GM19238 (cell line): Measurements from ENCODE around the gene ADGRF4.

Experiments used
- DNase-seq: peaks from one replicate; pipeline ENCODE4 v3.0.0; 2011; ENCODE audit warnings: low spot score; ENCODE audit not compliant: insufficient read length

Gene ADGRF4

DNA sequence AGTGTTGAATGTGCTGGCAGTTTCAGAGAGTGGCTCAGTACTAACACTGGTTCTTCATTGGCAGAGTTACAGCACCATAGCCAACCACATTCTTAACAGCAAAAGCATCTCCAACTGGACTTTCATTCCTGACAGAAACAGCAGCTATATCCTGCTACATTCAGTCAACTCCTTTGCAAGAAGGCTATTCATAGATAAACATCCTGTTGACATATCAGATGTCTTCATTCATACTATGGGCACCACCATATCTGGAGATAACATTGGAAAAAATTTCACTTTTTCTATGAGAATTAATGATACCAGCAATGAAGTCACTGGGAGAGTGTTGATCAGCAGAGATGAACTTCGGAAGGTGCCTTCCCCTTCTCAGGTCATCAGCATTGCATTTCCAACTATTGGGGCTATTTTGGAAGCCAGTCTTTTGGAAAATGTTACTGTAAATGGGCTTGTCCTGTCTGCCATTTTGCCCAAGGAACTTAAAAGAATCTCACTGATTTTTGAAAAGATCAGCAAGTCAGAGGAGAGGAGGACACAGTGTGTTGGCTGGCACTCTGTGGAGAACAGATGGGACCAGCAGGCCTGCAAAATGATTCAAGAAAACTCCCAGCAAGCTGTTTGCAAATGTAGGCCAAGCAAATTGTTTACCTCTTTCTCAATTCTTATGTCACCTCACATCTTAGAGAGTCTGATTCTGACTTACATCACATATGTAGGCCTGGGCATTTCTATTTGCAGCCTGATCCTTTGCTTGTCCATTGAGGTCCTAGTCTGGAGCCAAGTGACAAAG is 17.0 kb upstream of the ADGRF4 start:
- no peak for DNase-seq

DNA sequence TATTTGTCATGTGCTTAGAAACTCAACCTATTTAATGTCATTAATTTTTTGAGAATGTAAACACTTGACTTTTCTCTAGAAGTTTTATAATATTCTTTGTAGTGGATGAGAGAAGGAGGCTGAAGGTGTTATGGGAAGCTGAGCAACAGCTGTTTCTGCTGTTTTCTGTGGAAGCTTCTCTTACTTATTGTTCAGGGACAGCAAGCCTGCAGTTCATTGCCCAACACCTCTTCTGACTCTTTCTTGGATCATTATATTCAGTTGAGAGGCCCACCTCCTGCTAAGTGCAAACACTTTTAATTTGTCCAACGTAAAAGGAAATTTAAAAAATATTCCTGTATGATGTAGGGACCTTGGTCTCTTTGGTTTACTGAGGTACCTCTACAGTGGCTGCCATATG is 12.0 kb upstream of the ADGRF4 start:
- DNase-seq: no peak

DNA sequence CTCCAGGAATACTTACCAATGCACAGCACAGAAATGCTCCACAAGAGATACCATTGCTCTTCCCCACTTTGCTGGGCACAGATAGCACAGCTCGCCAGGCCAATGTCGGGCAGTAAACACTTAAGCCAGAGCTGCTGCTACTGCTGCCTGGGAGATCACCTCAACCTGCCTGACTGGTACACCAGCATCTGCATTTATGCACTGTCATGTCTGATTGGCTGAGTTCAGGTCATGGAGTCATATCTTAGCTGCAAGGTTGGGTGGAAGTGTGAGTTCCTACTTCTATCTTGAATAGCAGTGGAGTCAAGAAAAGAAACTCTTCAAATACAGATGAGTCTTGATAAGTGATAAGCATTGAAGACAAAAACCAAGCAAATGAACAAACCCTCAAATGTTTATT is 10.9 kb upstream of the ADGRF4 start:
- no peak for DNase-seq

DNA sequence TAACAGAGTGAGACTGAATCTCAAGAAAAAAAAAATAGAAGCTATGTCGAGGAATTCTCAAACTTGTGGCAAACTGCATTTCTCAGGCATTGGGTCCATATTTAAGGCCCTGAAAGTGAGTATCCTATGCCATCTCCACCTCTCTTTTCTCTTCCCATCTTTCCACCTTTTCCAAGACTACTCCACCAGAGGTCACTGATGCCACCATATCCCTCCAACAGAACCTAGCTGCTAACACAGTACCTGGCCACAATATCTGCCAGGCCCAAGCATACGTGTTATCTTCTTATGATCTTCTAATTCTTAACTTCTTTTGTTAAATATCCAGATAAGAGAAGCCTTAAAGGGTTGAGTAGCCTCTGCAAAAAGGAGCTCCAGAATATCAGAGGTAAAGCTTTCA is 8.2 kb upstream of the ADGRF4 start:
- no peak for DNase-seq

DNA sequence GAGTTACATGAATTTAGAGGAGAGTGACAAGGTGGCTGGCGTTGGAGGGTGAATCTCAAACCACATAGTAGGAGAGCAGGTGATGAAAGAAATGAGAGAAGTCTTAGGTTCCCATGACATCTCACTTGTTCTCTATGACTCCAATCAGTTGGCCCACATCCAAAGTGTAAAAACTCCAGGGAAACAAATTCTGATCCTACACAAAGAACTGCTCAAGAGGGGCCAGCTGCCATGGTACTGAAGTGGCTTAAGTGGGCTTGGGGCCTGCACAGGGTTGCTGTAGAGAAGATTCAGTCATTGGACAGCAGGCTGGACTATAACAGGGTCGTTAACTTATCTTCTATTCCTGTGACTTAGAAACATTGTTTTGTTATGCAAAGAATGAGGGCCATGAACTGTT is 7.6 kb upstream of the ADGRF4 start:
- DNase-seq: no peak

DNA sequence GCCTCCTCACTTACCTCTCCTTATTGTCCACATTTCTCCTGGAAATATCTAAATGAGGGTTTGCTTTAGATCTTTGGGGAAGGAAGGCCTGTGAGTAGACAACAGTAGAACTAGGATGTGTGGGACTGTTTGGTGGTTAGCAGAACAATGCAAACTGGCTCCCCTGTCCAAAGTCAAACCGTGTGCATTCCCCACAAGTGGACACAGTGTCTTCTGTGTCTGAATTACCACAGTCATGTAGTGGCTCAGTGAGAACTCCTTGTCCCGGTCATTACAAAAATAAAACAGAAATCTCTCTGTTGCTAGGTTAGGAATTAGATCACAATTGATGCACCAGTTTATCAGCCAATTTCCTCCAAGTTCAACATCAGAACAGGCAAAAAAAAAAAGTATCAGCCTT is 455 bp upstream of the ADGRF4 start:
- no peak for DNase-seq

DNA sequence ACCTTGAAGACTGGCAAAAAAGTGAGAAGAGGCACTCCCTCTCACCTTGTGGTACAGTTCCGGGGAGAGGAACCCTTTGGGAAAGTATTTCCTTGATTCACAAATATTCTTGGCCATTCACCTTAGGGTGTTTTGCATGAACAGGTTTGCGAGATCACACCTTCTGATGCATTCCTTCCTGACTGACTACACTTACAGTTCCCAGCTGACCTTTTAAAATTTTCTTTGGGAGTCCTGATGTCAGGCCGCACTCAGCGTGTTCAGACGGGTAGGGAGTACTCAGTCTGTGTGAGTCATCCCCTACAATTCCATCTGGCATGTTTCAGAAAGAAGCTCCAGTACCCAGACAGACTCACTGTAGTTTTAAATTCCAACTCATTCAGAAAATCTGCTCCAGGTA is 1.7 kb downstream of the ADGRF4 start:
- DNase-seq: no peak

DNA sequence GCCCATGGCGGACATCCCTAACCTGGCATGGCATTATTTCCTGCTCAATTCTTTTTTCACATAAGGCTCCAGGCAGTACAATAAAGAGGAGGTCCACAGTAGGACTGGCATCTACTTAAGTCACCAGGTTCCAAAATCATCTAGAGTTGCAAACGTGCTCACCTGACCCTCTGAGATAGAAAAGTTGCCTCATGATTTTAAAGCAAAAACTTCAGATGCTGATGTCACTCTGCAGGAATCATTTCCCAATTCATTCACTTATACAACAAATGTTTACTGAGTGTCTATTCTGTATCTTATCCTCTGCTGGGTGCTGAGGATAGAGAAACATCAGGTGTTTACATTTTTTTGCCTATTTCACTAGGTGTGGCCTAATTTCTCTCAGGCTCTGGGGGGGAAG is 2.2 kb downstream of the ADGRF4 start:
- DNase-seq: no peak

DNA sequence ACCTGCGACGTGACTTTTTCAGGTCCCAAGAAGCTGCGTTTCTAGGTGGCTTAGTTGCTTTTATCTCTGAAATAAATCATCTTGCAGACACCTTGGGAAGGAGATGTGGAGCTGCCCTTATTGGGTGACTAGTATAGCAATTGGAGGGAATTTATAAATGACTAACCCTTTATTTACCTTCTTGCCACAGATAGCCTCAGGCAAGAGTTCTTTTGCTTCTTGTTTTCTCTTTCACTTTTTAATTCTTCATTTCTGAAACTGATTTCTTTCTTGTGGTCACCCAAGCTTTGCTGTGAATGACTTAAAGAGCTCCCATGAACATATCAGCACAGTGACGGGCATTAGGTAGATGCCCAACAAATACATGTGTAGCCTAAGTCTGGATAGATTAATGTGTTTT is 3.0 kb downstream of the ADGRF4 start:
- peak; percentile 22 for DNase-seq

DNA sequence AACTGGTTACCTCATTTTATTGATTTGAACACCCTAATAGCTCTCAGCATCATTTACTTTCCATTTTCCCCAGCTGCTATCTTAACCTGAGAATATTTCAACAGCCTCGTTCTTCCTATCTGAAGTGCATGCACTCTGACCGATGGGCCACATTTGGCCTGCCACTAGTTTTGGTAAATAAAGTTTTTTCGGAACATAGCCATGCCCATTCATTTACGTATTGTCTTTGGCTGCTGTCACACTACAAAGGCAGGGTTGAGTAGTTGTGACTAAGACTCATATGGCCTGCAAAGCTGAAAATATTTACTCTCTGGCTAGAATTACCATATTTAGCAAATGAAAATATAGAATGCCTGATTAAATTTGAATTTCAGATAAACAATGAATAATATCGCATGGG is 10.8 kb downstream of the ADGRF4 start:
- no peak for DNase-seq

DNA sequence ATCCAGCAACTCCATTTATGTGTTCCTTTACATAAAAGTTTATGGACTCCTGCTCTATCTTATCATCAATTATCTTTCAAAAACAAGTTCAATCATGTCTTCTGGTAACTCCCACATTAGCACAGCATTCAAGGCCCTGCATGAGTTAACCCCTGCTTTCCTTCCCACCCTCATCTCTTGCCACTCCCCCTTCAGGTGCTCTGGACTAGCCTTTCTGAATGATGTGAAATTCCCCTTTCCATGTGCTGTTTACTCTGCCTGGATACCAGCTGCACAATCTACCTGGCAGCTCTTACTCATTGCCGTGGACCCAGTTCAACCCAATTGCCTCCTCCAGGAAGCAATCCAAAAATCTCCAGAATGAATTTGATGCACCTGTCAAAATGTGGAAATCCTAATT is 11.9 kb downstream of the ADGRF4 start:
- DNase-seq: no peak

DNA sequence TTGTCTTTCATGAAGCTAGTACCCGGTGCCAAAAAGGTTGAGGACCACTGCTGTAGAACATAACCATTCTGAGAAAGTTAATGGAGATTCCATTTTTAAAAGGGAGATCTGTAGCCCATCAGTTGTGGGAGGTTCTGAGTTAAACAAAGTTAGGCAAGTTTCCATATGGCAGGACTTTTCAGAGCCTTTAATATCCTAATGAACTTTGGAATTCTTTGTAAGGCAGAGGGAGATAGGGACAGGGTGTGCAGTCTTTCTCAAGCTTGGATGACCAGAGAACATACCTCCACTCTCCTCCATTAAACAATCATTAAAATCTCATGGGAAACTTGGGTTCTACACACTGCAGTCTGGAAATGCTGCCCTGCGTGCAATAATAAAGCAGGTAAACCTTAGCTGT is 14.8 kb downstream of the ADGRF4 start:
- DNase-seq: no peak

DNA sequence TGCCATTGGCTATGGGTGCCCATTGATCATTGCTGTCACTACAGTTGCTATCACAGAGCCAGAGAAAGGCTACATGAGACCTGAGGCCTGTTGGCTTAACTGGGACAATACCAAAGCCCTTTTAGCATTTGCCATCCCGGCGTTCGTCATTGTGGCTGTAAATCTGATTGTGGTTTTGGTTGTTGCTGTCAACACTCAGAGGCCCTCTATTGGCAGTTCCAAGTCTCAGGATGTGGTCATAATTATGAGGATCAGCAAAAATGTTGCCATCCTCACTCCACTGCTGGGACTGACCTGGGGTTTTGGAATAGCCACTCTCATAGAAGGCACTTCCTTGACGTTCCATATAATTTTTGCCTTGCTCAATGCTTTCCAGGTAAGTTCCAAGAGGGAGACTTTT is 16.4 kb downstream of the ADGRF4 start:
- no peak for DNase-seq

DNA sequence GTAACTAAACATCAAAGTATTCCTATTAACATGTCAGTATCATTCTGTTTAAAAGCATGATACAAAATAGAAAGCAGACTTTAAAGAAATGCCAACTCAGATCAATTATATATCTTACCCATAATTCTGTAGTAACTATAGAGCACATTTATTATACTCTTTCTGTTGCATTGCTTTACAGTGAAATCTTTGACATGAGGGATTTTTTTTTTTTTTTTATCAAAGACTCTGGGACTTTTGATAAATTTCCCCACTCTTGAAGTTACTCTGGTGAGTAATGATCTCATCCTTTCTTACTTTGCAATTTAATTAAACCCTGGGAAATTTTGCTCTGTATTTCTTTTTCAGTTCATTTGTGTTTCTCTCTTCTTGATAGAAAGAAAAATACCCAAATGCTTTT is 17.4 kb downstream of the ADGRF4 start:
- no peak for DNase-seq

DNA sequence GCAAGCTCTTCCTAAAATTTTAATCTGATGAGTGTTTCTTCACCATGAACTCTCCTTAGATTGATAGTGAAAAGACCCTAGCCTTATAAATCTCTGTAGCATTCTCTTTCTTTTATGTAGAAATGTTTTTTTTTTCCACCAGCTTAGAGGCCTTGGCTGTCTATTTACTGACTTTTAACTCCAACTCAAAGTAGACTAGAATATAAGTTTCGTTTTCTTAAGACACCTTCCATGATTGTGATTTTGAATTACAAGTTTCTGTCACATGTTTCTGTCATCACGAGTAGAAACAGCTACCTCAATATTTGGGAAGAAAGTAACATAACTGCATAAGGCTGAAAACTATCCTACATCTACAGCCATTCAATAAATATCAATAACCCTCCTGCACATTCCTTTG is 17.8 kb downstream of the ADGRF4 start:
- no peak for DNase-seq

DNA sequence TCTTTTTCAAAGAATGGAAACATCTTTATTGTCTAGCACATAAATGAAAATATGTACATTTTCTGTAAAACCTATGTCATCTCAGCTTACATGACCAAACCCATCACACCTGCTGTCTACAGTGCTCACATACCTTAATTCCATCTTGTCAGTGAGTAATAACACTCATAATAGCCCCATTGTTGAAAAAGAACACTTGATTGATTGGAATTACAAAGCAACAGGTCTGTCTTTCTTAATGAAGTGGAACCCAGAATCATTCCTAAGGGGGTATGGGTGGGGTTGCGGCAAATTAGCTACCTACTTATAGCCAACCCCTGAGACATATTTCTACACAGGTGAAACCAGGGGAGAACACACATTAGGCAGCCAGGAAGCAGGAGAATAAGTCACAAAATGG is 20.2 kb downstream of the ADGRF4 start:
- DNase-seq: no peak

DNA sequence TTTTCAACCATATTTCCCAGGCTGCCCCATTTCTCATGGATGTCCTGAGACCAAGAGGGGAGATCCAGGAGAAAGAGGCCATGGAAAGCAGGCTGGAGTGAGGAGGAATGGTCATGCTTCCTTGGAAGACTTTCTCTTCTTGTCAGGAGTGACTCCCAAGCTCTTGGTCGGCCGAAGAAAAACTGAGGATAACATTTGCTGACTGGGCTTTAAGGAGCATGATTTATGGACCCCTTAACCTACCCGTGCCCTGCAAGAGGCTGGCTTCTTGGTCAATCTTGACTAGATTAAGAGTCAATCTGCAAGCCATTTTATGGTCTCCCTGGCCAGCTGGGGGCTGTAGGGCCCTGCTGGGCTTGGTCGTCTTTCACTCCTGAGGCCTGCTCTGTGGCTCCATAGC is 22.8 kb downstream of the ADGRF4 start:
- DNase-seq: no peak

DNA sequence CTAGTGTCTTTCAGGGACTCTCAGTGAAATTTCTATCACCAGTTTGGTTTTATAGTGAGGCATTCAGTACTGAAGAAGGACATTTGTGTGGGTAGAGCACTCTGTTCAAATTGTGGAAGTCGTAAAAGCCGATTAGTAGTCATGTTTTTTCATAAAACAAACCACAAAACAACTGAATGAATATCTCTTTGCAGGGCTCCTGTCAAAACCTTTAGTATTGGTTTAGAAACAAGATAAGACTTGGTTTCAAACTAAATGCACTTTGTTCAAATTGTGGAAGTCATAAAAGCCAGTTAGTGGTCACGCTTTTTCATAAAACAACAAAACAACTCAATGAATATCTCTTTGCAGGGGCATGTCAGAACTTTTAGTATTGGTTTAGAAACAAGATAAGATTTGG is 23.8 kb downstream of the ADGRF4 start:
- DNase-seq: no peak

DNA sequence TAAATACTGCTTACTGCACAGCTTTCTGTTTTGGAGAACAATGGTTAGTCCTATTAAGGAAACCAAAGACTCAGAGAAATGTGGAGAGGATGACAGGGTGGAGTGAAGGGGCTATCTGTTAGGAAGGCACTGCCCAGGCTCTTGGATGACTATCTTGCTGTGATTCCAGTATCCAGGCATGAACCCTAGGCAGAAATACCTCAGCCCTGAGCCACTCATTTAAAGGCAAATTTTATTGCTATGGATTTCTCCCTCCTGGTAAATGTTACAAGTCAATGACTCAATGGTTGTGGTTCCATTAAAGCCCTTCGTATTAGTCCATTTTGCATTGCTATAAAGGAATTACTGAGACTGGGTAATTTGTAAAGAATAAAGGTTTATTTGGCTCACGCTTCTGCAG is 25.9 kb downstream of the ADGRF4 start:
- DNase-seq: no peak

DNA sequence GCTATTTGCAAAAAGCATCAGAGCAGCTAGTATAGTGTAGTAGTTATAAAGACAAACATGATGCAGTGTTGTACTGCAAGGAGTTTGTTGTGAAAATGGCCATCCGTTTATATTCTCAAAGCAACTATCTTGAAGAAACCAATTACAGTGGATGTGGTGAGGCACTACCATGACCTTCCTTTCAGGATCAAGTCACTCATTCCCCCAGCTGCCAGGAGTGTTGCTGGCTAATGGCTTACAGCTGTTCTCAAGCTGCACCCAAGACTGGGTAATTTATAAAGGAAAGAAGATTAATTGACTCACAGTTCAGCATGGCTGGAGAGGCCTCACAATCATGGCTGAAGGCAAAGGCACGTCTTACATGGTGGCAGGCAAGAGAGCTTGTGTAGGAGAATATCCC is 29.0 kb downstream of the ADGRF4 start:
- DNase-seq: no peak

DNA sequence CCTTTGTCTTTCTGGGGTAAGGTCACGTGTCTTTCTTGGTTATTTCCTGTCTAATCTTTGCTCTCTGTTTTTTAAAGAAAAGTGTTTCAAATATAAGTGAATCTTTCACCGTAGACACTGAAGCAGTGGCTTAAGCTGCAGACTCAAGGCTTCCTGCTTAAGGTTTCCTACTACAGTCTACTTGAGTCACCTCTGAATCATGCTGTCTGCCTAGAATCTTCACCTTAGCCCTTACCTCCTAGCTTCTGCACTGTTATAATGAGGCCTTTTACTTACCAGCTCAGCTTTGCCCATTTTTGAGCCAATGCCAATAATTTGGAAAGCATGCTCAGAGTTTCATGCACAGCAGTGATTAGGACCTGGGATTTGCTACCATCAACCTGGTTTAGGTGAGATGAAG is 30.6 kb downstream of the ADGRF4 start:
- DNase-seq: no peak

DNA sequence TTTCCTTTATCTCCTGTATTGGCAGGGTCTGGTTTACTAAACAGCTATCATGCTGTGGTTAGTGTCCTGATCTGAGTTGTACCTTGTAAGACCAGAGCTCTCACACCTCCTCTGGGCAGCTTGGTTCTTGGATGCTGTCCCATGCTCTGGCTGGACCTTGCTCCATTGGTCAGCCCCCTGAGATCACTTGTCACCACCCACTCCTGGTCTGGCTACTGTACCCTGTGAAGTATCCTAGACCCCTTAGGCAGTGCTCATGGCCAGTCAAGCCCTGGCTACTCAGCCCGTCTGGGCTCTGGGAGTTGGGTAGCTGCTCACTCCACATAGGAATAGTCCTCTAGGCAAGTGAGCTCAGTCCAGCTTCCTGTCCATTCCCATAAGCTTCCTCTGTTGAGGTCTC is 31.1 kb downstream of the ADGRF4 start:
- no peak for DNase-seq

DNA sequence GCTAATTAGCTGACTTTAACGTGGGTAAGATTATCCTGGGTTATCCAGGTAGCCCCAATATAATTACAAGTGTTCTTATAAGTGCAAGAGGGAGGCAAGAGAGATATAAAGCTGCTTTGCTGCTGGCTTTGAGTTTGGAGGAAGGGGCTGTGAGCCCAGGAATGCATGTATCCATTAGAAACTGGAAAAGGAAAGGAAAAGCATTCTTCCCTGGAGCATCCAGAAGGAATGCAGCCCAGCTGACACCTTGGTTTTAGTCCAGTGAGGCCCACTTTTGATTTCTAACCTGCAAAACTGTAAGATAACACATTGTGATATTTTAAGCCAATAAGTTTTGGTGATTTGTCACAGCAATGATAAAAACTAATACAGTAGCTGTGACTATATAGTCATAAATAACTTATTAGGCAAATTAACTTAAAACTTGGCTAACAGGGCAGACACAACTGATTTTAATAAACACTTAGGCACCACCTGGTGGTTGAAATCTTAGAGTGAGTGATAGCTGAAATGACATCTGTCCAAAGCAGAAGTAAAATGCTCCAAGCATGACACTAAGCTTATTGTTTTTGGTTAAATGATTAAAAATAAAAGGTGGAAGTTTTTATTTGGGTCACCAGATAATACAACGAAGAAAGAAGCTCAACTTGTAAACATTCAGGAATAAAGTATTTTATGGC is 35.6 kb downstream of the ADGRF4 start:
- no peak for DNase-seq
